Head of caudate nucleus (tissue), 42 donors: ENCODE results near the gene UBA3.
A peak's percentile ranks its signal among the peaks of the same experiment; 100 is the strongest.

Experiments used
- DNase-seq, 42 donors: peaks; one replicate each; pipeline versions ENCODE4 v3.0.0 to v3.0.0-alpha.2; 2020 to 2021; ENCODE audit warnings: mixed read lengths in 7 of 42
- intact Hi-C: fragments of 100-400 bp; cut with DNase I; formaldehyde crosslinking; loops from one replicate; pipeline ENCODE4 v1.15.0; 2022

The UBA3 gene

DNA sequence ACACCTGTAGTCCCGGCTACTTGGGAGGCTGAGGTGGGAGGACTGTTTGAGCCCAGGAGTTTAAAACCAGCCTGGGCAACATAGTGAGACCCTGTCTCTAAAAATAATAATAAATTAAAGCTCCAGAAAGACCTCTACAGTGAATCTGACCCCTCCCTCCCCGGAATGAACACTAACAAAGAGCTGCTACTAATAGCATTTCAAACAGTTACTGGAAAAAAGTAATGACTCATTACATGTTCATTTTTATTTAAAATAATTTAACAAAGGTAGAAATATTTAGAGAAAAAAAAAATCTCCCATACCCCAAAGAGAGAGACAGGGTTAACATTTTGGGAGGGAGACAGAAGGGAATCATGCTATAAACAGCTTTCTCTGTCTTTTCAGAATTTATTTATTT is 2.2 kb upstream of the UBA3 start:
- no peak for DNase-seq
- intact Hi-C loops = no loop called here

DNA sequence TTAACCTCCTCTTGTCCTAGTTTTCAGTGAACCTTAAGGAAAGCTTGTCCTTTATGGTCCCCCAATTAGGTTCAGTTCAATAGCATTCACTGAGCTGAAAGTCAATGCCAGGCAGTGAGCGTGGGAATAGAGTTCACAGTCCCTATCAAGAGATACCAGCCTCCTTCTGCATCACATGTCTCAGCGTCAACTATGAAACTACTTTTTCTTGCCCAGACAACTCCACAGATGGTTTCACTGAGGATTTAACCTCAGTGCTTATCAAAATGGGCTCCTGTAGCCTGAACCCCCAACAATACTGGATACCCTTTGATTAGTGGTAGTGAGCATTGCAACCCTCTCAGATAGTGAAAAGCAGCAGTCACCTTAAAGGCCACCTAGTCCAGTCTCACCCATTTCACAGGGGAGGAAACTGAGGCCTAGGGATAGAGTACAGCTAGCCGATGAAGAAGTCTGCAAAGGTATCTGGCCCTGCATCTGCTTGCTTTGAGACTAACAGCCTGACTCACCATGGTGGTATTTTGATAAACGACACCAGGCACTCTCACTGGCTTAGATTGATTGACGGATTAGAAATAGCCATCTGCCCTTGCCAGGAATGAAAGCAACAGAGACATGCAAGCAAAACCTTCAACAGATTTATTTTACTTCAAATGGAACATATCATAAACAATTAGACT is 1.6 kb upstream of the UBA3 start:
- intact Hi-C loops = no loop called here
- DNase-seq = no peak

DNA sequence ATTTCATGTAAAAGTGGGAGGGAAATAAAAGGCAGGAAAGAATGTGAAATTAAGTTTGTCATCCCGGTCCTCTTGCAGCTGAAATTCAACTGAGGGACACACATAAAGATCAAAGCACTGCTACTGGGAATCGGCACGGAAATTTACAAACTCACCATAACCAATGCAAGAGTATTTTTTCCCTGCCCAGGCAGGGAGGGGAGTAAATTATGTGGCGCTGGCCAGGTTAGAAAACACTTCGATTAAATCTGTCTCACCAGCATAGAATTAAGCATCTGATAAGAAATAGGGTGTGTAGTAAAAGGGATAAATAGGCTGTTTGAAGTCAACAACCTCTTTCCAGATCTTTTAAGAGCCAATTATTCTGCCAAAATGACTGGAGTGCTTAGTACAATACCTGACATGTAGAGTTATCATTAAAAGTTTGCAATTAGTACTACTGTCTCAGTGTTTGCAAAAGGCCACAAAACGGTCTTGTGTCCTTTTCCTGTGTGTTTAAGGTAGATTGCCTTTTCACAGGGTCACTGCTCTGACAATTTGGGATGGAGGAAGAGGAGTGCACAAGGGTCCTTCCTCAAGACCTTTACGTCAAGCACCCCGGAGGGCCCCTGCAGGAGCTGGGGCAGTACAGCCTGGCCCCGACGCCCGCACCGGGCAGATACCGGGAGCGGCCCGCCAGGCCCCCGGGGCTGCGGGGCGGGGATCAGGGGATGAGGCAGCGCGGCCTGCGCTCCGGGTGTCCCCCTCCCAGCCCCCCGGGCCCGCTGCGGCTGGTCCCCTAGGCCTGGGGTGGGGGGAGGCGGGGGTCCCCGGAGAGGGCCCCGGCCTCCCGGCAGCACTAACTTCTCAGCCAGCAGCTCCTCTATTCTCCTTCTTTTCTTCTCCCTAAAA is 651 bp downstream of the UBA3 start:
- intact Hi-C loops = no loop called here
- peak in 11 of 42 donors; percentile 18 to 50 (median 44) for DNase-seq

DNA sequence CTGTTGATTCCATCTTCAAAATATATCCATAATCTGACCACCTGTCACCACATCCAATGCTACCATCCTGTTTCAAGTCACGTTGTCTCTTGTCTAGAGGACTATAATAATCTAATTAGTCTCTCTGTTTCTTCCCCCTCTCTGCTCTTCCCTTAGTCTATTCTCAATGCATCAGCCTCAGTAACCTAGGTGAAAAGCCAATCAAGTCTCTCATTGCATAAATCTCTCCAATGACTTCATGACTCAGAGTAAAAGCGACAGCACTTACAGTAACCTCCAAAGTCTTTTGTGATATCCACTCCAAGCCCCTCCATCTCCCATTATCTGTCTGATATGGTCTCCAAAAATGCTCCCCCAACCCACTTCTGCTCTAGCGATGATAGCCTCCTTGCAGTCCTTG is 7.2 kb downstream of the UBA3 start:
- intact Hi-C loops = no loop called here
- DNase-seq = no peak

DNA sequence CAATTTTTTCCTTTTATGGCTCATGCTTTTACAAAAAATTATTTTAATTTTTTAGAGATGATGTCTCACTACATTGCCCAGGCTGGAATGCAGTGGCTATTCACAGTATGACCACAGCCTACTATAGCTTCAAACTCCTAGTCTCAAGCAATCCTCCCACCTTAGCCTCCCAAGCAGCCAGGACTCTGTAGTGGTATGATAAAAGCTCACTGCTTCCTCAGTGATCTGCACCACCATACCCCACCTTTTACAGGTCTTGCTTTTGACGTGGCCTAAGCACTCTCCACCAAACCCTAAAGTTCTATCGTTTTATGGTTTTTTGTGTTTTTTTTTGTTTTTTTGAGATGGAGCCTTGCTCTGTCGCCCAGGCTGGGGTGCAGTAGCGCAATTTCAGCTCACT is 14.0 kb downstream of the UBA3 start:
- DNase-seq = no peak
- intact Hi-C loops = no loop called here

DNA sequence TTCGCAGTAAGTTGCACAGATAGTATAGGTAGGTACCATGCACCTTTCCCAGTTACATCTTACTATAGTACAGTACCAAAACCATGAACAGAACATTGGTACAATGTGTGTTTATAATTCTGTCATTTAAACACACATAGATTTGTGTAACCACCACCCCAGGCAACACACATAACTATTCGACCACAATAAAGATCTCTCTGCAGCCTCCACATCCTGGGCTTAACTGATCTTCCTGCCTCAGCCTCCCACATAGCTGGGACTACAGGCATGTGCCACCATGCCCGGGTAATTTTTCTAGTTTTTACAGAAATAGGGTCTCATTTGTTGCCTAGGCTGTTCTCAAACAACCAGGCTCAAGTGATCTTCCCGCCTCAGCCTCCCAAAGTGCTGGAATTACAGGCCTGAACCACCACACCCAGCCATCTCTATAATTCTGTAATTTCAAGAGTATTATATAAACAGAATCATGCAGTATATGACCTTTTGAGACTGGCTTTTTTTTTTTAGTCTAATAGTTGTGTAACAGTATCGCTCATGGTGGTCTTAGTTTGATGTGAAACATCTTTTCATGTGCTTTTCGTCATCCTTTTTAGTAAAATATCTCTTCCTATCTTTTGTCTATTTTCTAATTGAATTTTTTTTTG is 14.7 kb downstream of the UBA3 start:
- DNase-seq = no peak
- intact Hi-C loops = no loop called here

DNA sequence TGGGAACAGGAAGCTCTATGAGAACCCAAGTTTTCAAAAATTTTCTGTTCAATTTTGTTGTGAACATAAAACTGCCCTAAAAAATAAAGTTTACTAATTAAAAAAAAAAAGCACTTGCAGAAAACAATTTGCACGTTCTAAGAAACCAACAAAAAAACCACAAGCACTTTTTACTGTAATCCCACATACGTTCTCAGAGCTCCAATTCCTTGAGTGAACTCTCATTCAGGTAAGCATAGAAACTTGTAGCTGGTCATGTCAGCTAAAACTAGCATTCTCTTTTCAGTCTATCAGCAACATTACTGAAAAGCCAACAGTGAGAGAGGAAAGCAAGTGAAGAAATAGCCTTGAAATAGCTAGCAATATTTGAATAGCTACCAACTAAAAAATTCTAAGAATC is 16.5 kb downstream of the UBA3 start:
- DNase-seq = no peak
- intact Hi-C loops = no loop called here

DNA sequence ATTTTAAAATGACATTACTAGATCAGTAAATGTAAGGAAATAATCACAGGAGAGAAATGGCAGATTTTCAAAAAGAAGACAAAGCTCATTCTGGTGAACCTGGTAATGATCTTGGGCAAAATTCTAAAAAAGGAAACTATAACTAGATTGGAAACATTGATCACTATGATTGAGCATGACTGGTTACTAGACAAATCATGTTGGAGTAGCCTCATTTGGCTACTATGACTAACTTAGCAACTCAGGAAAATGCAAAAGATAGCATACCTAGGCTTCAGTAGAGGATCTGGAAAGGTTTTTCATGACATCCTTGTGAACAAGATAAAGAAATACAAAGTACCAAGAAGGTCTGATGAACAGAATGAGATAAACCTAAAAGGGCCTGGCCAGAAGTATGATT is 20.5 kb downstream of the UBA3 start:
- DNase-seq = no peak
- intact Hi-C loops = no loop called here

DNA sequence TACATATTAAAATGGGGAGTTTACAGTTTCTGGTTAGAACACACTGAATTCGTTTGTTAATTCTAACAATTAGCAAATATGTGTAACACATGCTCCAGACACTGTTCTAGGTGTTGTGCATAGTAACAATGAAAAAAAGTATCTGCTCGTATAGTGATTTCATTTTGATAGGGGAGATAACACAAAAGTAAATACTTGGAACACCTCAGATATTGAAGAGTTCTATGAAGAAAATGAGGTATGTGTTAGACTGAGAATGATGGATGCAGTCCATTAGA is 21.3 kb downstream of the UBA3 start:
- intact Hi-C loops = no loop called here
- no peak for DNase-seq

DNA sequence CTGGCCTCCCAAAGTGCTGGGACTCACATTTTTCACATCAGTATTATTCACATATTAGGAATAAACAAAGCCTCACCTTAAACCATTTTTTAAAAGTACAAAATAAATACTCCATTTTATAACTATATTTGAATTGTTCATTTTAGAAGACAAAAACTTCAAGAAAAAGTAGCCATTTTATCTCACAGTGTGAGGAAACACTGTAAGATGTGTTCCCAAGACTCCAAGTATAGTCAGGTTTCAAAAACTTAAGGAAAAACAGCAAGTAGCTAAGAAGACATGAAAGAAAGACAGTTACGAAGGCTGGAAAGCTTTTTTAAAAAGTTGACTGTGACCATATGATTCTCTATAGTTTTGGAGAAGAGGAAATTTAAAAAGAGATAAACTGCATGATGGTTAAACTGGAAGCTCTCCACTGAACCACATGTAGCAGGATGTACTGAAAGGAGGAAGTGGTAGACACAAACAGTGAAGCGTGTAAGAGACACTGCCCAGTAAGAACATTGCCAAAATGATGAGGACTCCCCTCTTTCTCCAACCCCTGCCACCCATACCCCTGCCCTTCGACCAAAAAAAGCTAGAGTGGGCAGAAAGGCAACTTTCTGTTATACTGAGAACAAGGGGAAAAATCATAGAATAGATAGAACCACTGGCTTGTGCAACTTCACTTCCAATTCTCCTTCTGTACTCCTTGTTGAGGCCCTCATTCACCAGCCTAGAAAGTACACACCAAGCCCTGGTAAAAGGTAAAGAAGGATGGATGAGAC is 21.8 kb downstream of the UBA3 start:
- DNase-seq = no peak
- intact Hi-C loops = no loop called here

DNA sequence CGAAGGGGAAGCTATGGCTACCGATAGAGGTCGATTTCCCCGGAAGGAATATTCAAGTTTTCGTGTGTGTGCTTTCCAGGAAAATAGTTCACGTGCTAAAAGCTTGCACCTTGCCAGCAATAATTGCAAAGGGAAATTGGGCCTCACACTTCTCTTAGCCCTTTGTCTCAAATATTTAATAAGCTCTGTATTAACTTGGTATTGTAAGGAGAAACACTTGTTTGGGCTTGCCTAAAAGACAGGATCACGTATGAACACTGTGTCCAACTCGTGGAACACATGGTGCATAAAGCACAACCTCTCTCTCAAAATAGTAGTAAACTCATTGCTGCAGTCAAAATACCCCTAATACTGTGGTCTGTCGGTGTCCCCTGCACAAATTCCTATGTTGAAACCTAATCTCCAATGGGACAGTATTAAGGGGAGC is 27.7 kb downstream of the UBA3 start:
- DNase-seq = no peak
- intact Hi-C loops = no loop called here

DNA sequence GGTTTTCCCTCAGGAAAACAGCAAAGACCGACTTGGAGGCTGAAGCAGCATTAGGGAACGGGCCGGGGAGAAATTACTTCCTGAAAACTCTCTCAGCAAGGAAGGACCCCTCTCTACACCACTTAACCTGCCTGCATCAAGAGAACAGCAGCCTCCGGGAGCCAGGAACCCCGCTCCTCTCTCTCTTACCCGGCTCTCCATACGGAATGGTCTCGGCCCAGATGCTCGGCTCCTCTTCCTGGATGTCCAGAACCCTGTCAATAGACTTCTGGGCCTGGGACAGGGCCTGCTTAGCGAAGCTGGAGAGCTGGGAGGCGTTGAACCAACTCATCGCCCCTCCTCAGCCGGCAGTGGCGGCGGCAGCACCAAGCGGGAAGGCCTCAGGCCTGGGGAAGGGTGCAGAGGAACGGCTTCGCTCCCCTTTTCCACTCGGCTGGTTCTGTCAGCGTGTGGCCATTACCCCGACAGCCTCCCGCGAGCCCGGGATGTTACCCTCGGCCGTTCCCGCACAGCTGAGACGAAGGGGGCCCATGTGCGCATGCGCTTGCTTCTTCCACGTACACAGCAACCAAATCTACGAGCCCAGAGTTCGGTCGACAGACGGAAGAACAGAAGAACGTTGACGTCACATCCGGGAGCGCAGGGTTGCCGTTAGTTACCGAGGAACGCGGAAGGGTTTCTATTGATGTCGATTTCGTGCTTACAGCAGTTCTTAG is 28.3 kb downstream of the UBA3 start, which contains the start of gene TMF1:
Gene TMF1 (minus strand): TSS at position 578 of the 716 bp plus-strand sequence. CDS start 247 bp downstream, at position 331.
- peak; percentile 94 to 99 (median 98) for DNase-seq
- intact Hi-C loops = no loop called here

DNA sequence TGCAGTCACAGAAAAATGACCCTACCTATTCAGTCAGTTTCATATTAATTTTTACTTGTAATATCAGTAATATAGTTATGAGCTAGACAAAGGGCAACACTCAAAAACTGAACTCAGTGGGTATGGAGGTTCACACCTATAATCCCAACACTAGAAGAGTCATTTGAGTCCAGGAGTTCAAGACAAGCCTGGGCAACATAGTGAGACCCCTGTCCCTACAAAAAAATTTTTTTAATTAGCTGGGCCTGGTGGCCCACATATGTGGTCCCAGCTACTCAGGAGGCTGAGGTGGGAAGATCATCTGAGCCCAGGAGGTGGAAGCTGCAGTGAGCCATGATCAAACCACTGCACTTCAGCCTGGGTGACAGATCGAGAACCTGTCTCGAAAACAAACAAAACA is 31.2 kb downstream of the UBA3 start:
- no peak for DNase-seq
- intact Hi-C loops = no loop called here

DNA sequence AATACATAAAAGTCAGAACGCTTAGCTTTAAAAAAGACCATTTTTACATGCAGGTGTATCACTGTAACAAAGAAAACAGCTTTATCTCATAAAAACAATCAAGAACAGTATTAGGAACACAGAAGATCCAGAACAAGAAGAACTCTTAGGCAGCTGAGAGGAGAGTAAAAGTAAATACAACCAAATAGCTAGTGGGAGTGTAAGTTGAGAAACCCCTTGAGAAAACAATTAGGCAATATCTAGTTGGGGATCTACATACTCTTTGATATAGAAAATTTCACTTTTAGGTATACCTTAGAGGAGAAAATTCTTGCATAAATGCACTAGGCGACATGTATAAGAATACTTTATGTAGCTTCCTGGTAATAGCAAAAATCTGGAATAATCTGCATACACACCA is 35.6 kb downstream of the UBA3 start:
- intact Hi-C loops = no loop called here

DNA sequence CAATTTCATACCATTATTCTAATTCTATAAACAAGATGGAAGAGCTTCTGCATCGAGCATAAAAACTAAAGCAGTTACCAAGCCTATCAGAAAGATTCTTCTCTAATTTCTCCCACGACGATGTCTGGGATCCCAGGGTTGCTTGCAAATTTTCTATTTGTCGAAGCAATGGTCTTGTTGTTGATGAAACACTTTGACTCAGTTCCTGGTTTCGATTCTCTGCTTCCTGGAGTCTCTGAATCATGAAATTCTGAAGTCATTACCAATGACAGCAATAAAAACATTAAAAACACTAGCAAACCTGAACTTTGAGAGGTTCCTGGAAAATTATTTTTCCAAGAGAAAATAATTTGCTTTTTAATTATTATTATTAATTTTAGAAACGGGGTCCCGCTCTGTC is 46.7 kb downstream of the UBA3 start:
- no peak for DNase-seq
- intact Hi-C loops = no loop called here

More for the DNA sequence above, 35.6 kb downstream of the UBA3 start:
- no peak for DNase-seq

DNA sequence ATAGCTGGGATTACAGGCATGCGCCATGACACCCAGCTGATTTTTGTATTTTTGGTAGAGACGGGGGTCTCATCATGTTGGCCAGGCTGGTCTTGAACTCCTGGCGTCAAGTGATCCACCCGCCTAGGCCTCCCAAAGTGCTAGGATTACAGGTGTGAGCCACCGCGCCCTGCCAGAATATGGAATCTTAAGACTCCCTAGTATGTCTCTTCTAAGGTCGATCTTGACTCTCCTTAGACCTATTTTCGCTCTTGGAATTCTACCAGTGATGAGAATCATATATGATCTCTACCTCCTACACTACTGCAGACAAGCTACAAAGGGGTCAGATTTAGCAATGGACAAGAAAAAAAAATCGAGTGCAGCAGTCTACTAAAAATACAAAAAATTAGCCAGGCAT is 47.4 kb downstream of the UBA3 start:
- DNase-seq = no peak
- intact Hi-C loops = no loop called here

DNA sequence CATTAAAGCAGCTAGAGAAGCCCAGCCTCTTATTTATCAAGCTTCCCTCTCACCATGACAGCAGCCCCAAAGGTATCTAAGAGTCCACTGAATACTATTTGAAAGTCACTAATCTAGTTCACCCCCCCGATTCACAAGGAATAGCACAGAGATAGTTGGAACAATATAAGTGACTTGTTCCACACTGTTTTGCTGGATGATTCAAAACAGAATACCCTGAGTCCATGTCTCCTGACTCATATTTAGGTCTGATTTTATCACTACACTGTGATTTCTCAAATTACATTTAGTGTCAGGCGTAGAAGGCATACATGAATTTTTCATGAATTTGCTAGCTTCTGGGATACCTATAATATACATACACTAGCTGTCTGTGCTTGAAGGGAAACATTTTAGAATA is 48.0 kb downstream of the UBA3 start:
- no peak for DNase-seq
- intact Hi-C loops = no loop called here

DNA sequence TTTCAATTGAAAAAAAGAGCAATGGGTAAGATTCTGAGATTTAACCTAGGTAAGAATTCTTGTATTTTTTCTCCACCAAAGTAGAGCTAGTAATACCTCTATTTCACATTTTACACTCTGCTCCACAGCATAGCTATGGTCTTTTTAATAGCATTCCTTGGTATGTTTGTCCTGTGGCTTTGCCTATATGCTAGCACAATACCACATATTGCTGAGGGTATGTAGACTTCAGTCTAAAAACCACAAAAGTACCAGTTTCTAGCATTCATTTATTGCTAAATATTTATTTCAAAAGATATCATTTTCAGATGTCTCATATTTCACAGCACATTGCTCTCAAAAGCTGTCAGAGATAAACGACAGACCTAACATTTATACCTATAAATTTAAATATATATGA is 48.5 kb downstream of the UBA3 start:
- intact Hi-C loops = no loop called here
- DNase-seq = no peak

DNA sequence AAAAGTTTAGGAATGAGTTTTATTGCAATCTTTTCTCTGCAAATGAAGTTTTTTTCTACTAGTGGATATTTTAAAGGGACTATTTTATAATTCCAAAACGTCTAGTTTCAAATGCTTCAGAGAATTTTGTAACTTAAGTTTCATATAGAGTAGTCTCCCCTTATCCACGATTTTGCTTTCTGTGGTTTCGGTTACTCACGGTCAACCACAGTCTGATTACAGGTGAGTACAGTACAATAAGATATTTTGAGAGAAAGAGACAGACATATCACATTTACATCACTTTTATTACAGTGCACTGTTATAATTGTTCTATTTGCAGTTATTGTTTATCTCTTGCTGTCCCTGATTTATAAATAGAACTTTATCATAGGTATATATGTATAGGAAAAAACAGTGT is 59.3 kb downstream of the UBA3 start:
- intact Hi-C loops = no loop called here
- no peak for DNase-seq
